Mammary epithelial cell (primary cell): ENCODE results near the gene MEGF6.

Experiments used
- CTCF ChIP-seq, 2 donors: IDR thresholded peaks in 1 of 2; conservative IDR thresholded peaks in 1 of 2; 2 replicates each; pipeline ENCODE4 v1.5.1; 2011 to 2012; ENCODE audit warnings: inconsistent platforms in 2 of 2, low read length in 2 of 2, mild to moderate bottlenecking in 2 of 2, control low read depth in 1 of 2, low read depth in 1 of 2; ENCODE audit not compliant: insufficient read depth in 1 of 2; ENCODE audit errors: extremely low read depth in 1 of 2
- EZH2 ChIP-seq: IDR thresholded peaks from 2 replicates; pipeline ENCODE4 v1.6.1; 2012; ENCODE audit warnings: low read length, inconsistent platforms, borderline replicate concordance

- TF ChIP-seq CTCF (conservative IDR thresholded peaks at IDR 0.05 in 1 of 2, IDR thresholded peaks at IDR 0.05 in 1 of 2; ENCODE audit: extremely low read depth in 1 of 2, insufficient read depth in 1 of 2, low read depth in 1 of 2, low read length in 2 of 2) (no peak), EZH2 (no peak)
Measured at GRCh38 chr1:3473381-3473844, 137.9 kb downstream of the MEGF6 start.
